Psoas muscle (tissue), 8 donors: ENCODE measurements around the gene NPDC1. TPM values are rescaled to one million over a fixed set of nuclear protein-coding genes. Genes with fewer than 3 reads are reported as not detected.

Experiments
- ATAC-seq, 4 donors: fragments of 200-7000 bp; cut with Tn5 transposase; one replicate each; pipeline ENCODE4 v1.9.1; 2020; ENCODE audit warnings: moderate library complexity in 3 of 4, mild to moderate bottlenecking in 2 of 4
- DNase-seq, 2 donors: peaks; one replicate each; pipeline ENCODE4 v3.0.0-alpha.2; 2020
- H3K27ac ChIP-seq: fragments of 200-600 bp; one replicate; pipeline ENCODE4 v1.8.0; 2022
- H3K27me3 ChIP-seq, 3 donors: fragments of 200-600 bp in 1 of 3; one replicate each; pipeline versions ENCODE4 v1.6.1 to v1.8.0; 2013 to 2022; ENCODE audit warnings: low read length in 2 of 3, mild to moderate bottlenecking in 2 of 3, moderate library complexity in 1 of 3; ENCODE audit not compliant: insufficient read depth in 3 of 3
- H3K36me3 ChIP-seq, 2 donors: fragments of 200-600 bp in 1 of 2; one replicate each; pipeline versions ENCODE4 v1.6.1 to v1.8.0; 2013 to 2022; ENCODE audit warnings: low read depth in 1 of 2, mild to moderate bottlenecking in 1 of 2, moderate library complexity in 1 of 2; ENCODE audit not compliant: insufficient read depth in 1 of 2
- H3K4me1 ChIP-seq: fragments of 200-600 bp; one replicate; pipeline ENCODE4 v1.8.0; 2022
- H3K4me3 ChIP-seq: fragments of 200-600 bp; one replicate; pipeline ENCODE4 v1.8.0; 2022; ENCODE audit warnings: mild to moderate bottlenecking
- H3K9me3 ChIP-seq: fragments of 200-600 bp; one replicate; pipeline ENCODE4 v1.8.0; 2022
- WGBS, 3 donors: extraction: QIAGEN DNeasy Blood & Tissue Kit; methylation state at CpG; one replicate each; pipeline versions ENCODE4 v1.1.6 to v1.1.7; 2013; 5-methylcytosine and 5-hydroxymethylcytosine counted together
- intact Hi-C, 2 donors: fragments of 100-400 bp; cut with DNase I; formaldehyde crosslinking; loops; one replicate each; pipeline versions ENCODE4 v1.11.0 to v1.14.2; 2022
- polyA plus RNA-seq, 3 donors: library from polyadenylated mRNA; stranded (reverse); fragments of 200-250 nt; gene quantifications; one replicate each; pipeline ENCODE4 v1.2.3, GENCODE V29; 2013
- total RNA-seq, 4 donors: library from RNA; stranded (reverse); fragmentation: NEBNext Ultra II Directional in 2 of 4; extraction: Animal tissue kit (Norgen Biotek cat#: 25700) in 2 of 4; gene quantifications; one replicate each; pipeline versions ENCODE4 v1.2.1 to v1.2.4, GENCODE V29; 2021 to 2023
- TF ChIP-seq, protein P1 (sequence below): fragments of 200-600 bp; IDR thresholded peaks from one replicate; pipeline ENCODE4 v1.8.0; 2022; ENCODE audit warnings: antibody characterized with exemption
- donor health status: healthy with polysubstance abuse.
- donor health status: DM: no; HTN: no; CAD: no; lungs with moderate emphysema.
- donor health status: Bipolar disorder and iron deficiency.
- donor health status: healthy.
- donor health status: DM: yes; HTN: yes; CAD: no.
- donor health status: DM: no; HTN: no; CAD: no.
- donor health status: DM: no; HTN: no; CAD: no.
- donor health status: DM: yes; HTN: yes; CAD: no.

The NPDC1 gene
- total and polyA plus RNA-seq, 7 donors: 14.8 to 32.1 (median 22.4) TPM

DNA sequence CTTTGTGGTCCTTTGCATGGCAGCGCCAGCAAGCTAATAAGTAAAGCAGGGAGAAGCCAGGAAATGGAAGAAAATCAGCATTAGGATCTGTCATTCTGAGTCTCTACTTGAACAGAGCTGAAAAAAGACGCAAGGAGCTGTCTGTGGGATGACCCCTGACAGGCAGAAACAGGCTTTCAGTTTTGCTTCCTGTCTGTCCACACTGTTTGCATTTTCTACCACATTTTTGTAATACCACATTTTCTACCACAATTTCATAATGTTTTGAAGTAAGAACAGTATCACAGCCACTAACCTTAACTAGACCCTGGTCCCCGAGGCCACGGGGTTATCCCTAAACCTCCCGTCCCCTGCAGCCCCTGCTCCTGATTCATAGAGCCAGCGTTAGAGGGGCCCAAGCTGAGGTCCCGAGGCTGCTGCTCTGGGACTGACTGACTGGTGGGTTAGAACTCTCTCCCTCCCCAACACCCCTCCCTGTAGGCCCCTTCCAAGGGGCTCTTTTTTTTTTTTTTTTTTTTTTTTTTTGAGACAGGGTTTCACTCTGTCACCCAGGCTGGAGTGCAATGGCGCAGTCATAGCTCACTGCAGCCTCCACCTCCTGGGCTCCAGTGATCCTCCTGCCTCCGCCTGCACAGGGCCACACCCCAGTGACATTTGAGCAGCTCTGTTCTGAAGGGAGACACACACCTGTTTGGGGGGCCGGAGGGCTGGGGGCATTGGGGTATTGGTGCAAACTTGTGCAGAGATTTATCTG is 45.6 kb downstream of the NPDC1 start:
- no peaks in the 10 kb centered on the region for H3K4me1 ChIP-seq
- TF ChIP-seq, protein P1, sequence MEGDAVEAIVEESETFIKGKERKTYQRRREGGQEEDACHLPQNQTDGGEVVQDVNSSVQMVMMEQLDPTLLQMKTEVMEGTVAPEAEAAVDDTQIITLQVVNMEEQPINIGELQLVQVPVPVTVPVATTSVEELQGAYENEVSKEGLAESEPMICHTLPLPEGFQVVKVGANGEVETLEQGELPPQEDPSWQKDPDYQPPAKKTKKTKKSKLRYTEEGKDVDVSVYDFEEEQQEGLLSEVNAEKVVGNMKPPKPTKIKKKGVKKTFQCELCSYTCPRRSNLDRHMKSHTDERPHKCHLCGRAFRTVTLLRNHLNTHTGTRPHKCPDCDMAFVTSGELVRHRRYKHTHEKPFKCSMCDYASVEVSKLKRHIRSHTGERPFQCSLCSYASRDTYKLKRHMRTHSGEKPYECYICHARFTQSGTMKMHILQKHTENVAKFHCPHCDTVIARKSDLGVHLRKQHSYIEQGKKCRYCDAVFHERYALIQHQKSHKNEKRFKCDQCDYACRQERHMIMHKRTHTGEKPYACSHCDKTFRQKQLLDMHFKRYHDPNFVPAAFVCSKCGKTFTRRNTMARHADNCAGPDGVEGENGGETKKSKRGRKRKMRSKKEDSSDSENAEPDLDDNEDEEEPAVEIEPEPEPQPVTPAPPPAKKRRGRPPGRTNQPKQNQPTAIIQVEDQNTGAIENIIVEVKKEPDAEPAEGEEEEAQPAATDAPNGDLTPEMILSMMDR: no peak
- peaks cover 0 to 14% (median 11%) of the 10 kb centered on the region in 3 donors for H3K27me3 ChIP-seq
- H3K27ac ChIP-seq: no peak overlapping the region
- H3K4me3 ChIP-seq: no peak overlapping the region
- intact Hi-C loops: no loop called here
- DNase-seq (no peak), ATAC-seq (no peak)
- WGBS, 3 donors: 65 to 72% (median 68%) methylated on average over 10 of the region's 10 CpGs
- no peaks in the 10 kb centered on the region for H3K9me3 ChIP-seq
- no peaks in the 10 kb centered on the region for H3K36me3 ChIP-seq

DNA sequence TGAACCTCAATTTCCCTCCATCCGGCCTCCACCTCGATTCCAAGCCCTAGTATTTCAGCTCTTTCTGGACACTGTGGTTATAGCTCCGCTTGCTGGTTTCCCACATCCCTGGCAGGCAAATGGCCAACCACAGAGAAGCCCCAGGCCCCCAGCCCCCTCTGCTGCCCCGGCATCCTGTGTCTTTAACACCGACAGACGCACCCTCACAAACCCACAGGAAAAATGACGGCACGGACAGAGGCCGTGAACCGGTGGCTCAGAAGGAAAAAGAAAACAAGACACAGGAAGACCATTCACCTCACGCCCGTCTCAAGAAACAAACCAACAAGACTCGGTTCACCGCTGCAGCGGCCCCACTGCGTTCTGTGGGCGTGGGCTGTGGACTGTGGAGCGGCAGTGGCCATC is 48.1 kb downstream of the NPDC1 start:
- TF ChIP-seq, protein P1: no peak
- Histone ChIP-seq H3K4me1 (peaks cover 7% of the 10 kb centered on the region), H3K27me3 (peaks cover 0 to 19% (median 17%) of the 10 kb centered on the region in 3 donors), H3K4me3 (no peak overlapping the region), H3K9me3 (no peaks in the 10 kb centered on the region), H3K36me3 (peaks cover 0 to 11% of the 10 kb centered on the region in 2 donors), H3K27ac (no peak overlapping the region)
- intact Hi-C loops: no loop called here
- ATAC-seq (no peak), DNase-seq (no peak)
- 59 to 66% (median 65%) methylated on average over 18 of the region's 18 CpGs for WGBS, 3 donors

DNA sequence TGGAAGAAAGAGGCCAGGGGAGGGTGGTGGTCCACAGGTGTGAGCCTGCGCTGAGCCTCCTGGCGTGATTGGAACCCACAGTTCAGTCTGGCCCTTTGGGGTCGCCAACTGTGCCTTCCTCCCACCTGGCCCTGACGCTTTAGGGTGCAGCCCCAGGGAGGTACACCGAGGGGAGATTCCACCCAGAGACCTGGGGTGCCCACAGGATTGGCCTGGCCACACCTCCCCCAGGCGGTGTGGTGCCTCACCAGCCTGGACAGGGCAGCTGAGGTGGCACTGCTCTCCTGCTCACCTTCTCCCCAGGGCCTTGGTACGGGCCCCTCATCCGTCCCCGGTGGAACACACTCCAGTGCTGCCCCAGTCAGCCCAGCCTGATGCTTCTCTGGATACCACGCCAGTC is 48.6 kb downstream of the NPDC1 start:
- intact Hi-C loops: no loop called here
- no peaks in the 10 kb centered on the region for H3K9me3 ChIP-seq
- H3K36me3 ChIP-seq: peaks cover 0 to 11% of the 10 kb centered on the region in 2 donors
- ATAC-seq (no peak), DNase-seq (no peak)
- H3K4me1 ChIP-seq: peaks cover 10% of the 10 kb centered on the region
- no peak overlapping the region for H3K27ac ChIP-seq
- H3K27me3 ChIP-seq: peaks cover 0 to 19% (median 17%) of the 10 kb centered on the region in 3 donors
- H3K4me3 ChIP-seq: no peak overlapping the region
- TF ChIP-seq, protein P1: no peak
- WGBS, 3 donors: 76 to 83% (median 78%) methylated on average over 10 of the region's 10 CpGs

DNA sequence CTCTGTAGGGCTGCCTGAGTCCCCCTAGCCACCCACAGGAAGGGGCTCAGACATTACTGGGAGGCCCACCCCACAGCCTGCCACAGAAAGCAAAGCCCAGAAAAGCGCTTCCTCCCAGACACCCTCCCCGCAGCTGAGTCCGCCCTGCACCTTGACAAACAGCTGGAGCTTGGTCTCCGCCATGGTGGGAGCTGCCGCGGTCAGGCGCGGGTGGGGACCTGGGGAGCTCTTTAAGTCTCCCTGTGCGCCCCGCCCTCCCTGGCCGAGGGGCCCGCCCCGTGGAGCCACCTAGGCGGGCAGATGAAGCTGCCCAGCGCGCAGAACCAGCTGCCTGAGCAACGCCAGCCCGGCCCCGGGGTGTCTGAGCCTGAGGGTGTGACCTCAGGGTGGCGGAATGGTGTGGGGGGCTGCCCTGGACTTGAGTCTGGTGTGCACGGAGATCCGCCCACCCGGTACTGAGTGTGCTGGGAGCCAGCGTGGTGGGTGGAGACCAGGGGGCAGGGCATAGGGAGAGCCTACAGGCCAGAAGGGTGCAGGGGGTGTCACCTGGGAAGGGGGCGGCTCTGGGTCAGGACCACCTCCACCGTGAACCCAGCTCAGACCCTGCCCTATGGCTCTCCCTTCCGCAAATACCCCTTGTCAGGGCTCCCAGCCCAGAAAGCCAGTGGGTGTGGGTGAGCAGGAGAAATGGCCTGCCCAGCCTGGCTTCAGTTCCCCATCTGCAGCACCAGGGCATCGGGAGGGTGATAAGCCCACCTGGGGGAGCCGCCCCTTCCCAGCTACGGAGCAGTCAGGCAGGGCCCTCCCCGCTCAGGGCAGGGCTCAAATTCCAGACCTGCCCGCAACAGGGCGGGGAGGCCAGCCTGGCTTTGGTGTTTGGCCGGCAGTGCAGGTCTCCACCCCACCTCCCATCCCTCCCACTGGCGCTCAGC is 49.4 kb downstream of the NPDC1 start, which contains the start of gene CLIC3:
Gene CLIC3 (minus strand): TSS at position 208 of the 932 bp plus-strand sequence. CDS start 25 bp downstream, at position 183.
- 32 to 38% (median 36%) methylated on average over 30 to 35 of the region's 35 CpGs for WGBS, 3 donors
- Histone ChIP-seq H3K27ac (no peak within 1 kb of the TSS), H3K27me3 (peaks cover 0 to 19% (median 17%) of the 10 kb centered on the region in 3 donors), H3K4me1 (peaks cover 10% of the 10 kb centered on the region), H3K4me3 (peak within 1 kb of the TSS; percentile 11), H3K36me3 (peaks cover 0 to 11% of the 10 kb centered on the region in 2 donors), H3K9me3 (no peaks in the 10 kb centered on the region)
- intact Hi-C loops: no loop called here
- TF ChIP-seq, protein P1: no peak
- ATAC-seq (no peak), DNase-seq (no peak)
